HG03196 (cell line): Measurements from ENCODE around the gene IL37.
"Not testable (repeated sequence)": the region's sequence is repeated elsewhere in the genome, so short reads cannot be mapped to it uniquely, and the experiment has no call there.

Experiments
- ATAC-seq: cut with Tn5 transposase; IDR thresholded peaks from one replicate; pipeline ENCODE4 v1.9.1; 2021; ENCODE audit not compliant: unreplicated experiment

Gene IL37

GRCh38 chr2:112887964-112888749 lies 22.8 kb upstream of the IL37 start:
- no peak for ATAC-seq

GRCh38 chr2:112889976-112890375 lies 21.0 kb upstream of the IL37 start:
- ATAC-seq, result no peak

- ATAC-seq, result no peak
Measured at GRCh38 chr2:112891385-112891831, 19.6 kb upstream of the IL37 start.

GRCh38 chr2:112893752-112894151 lies 17.2 kb upstream of the IL37 start:
- ATAC-seq, result no peak

GRCh38 chr2:112896909-112897623 lies 13.9 kb upstream of the IL37 start:
- ATAC-seq, result no peak

- ATAC-seq, result no peak
Measured at GRCh38 chr2:112897624-112897978, 13.4 kb upstream of the IL37 start.

GRCh38 chr2:112901431-112902065 lies 9.4 kb upstream of the IL37 start:
- ATAC-seq, result not testable (repeated sequence)

- ATAC-seq, result no peak
Measured at GRCh38 chr2:112902816-112903215, 8.1 kb upstream of the IL37 start.

GRCh38 chr2:112904883-112905282 lies 6.1 kb upstream of the IL37 start:
- no peak for ATAC-seq

GRCh38 chr2:112906276-112906675 lies 4.7 kb upstream of the IL37 start:
- ATAC-seq, result no peak

GRCh38 chr2:112907001-112907949 lies 3.7 kb upstream of the IL37 start:
- no peak for ATAC-seq

GRCh38 chr2:112908559-112908958 lies 2.4 kb upstream of the IL37 start:
- ATAC-seq, result not testable (repeated sequence)

GRCh38 chr2:112910219-112910618 lies 746 bp upstream of the IL37 start:
- ATAC-seq, result no peak

GRCh38 chr2:112912403-112912802 lies 1.4 kb downstream of the IL37 start:
- ATAC-seq, result no peak

- no peak for ATAC-seq
Measured at GRCh38 chr2:112915300-112916144, 4.6 kb downstream of the IL37 start.

- no peak for ATAC-seq
Measured at GRCh38 chr2:112916145-112916571, 5.2 kb downstream of the IL37 start.

- no peak for ATAC-seq
Measured at GRCh38 chr2:112916625-112917247, 5.8 kb downstream of the IL37 start.

GRCh38 chr2:112917856-112918255 lies 6.9 kb downstream of the IL37 start:
- ATAC-seq, result no peak

GRCh38 chr2:112918256-112918655 lies 7.3 kb downstream of the IL37 start:
- ATAC-seq, result no peak
